Tibial nerve (tissue), 4 donors: Measurements from ENCODE around the gene CSNK2A1. TPM values are rescaled to one million over a fixed set of nuclear protein-coding genes. Genes with fewer than 3 reads are reported as not detected.

Source experiments
- DNase-seq, 2 donors: peaks; one replicate each; pipeline ENCODE4 v3.0.0-alpha.2; 2019; ENCODE audit warnings: low spot score in 2 of 2
- H3K27ac ChIP-seq, 4 donors: fragments of 200-600 bp; sonication (generic) in 3 of 4; one replicate each; pipeline ENCODE4 v1.5.1; 2017 to 2019; ENCODE audit warnings: mild to moderate bottlenecking in 1 of 4
- H3K27me3 ChIP-seq, 2 donors: fragments of 200-600 bp; sonication (generic) in 1 of 2; one replicate each; pipeline versions ENCODE4 v1.5.1 to v1.6.0; 2017 to 2019
- H3K36me3 ChIP-seq, 3 donors: fragments of 200-600 bp; sonication (generic); one replicate each; pipeline ENCODE4 v1.5.1; 2018 to 2019
- H3K4me1 ChIP-seq, 4 donors: fragments of 200-600 bp; sonication (generic) in 3 of 4; one replicate each; pipeline ENCODE4 v1.5.1; 2017 to 2019
- H3K4me3 ChIP-seq, 4 donors: fragments of 200-600 bp; sonication (generic) in 3 of 4; one replicate each; pipeline ENCODE4 v1.5.1; 2017 to 2019; ENCODE audit warnings: mild to moderate bottlenecking in 1 of 4, moderate library complexity in 1 of 4
- H3K9me3 ChIP-seq, 4 donors: fragments of 200-600 bp; sonication (generic) in 3 of 4; one replicate each; pipeline ENCODE4 v1.5.1; 2017 to 2019
- EP300 ChIP-seq, 2 donors: sonication (generic); formaldehyde crosslinking; IDR thresholded peaks; one replicate each; pipeline ENCODE4 v1.6.1; 2017; ENCODE audit warnings: antibody characterized with exemption in 2 of 2, mild to moderate bottlenecking in 1 of 2
- POLR2A ChIP-seq, 2 donors: fragments of 450-650 bp; IDR thresholded peaks; one replicate each; pipeline ENCODE4 v1.6.1; 2017; ENCODE audit warnings: antibody characterized with exemption in 2 of 2, mild to moderate bottlenecking in 2 of 2, moderate library complexity in 2 of 2
- WGBS, 2 donors: methylation state at CpG; one replicate each; pipeline ENCODE4 v1.1.5; 2018; 5-methylcytosine and 5-hydroxymethylcytosine counted together
- total RNA-seq, 4 donors: library from RNA; depleted of rRNA; stranded (reverse); fragments of >200 nt; gene quantifications; one replicate each; pipeline ENCODE4 v1.1.0, GENCODE V29; 2016
- TF ChIP-seq, protein P1 (sequence below), 5 experiments: fragments of 200-600 bp in 3 of 5; fragments of 450-650 bp in 2 of 5; sonication (generic) in 3 of 5; IDR thresholded peaks; one replicate each; pipeline ENCODE4 v1.5.1; 2016 to 2019; ENCODE audit warnings: antibody characterized with exemption in 5 of 5, mild to moderate bottlenecking in 3 of 5, moderate library complexity in 2 of 5

CSNK2A1 gene
- total RNA-seq, 4 donors from 2014 or later: 60.7 to 73.0 (median 64.1) TPM

DNA sequence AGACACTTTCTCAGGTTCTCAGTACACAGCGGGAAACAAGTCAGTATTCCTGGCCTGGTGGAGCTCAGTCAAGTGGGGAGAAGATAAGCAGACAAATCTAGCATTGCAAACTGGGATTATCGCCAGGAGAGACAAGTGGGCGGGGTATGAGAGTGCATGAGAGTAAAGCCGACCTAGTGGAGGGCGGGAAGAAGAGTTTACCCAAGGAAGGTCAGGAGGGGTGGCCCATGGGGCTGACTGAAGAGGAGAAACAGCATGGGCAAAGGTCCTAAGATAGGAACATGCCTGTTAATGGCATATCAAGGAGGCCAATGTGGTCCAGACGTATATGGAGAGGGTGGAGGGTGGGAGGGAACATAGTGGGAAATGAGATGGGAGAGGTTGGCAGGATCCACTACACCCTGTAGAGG, 12.4 kb upstream of the CSNK2A1 start:
- TF ChIP-seq, protein P1, sequence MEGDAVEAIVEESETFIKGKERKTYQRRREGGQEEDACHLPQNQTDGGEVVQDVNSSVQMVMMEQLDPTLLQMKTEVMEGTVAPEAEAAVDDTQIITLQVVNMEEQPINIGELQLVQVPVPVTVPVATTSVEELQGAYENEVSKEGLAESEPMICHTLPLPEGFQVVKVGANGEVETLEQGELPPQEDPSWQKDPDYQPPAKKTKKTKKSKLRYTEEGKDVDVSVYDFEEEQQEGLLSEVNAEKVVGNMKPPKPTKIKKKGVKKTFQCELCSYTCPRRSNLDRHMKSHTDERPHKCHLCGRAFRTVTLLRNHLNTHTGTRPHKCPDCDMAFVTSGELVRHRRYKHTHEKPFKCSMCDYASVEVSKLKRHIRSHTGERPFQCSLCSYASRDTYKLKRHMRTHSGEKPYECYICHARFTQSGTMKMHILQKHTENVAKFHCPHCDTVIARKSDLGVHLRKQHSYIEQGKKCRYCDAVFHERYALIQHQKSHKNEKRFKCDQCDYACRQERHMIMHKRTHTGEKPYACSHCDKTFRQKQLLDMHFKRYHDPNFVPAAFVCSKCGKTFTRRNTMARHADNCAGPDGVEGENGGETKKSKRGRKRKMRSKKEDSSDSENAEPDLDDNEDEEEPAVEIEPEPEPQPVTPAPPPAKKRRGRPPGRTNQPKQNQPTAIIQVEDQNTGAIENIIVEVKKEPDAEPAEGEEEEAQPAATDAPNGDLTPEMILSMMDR (IDR thresholded peaks at IDR 0.05): no peak
- no peak for TF ChIP-seq EP300 (IDR thresholded peaks at IDR 0.05)
- no peak for TF ChIP-seq POLR2A (IDR thresholded peaks at IDR 0.05)
- H3K4me3 ChIP-seq: no peak overlapping the region
- H3K36me3 ChIP-seq: no peaks in the 10 kb centered on the region
- DNase-seq: no peak
- no peaks in the 10 kb centered on the region for H3K9me3 ChIP-seq
- H3K4me1 ChIP-seq: no peaks in the 10 kb centered on the region
- no peak overlapping the region for H3K27ac ChIP-seq
- WGBS, 2 donors: 41 to 42% methylated on average over 6 of the region's 6 CpGs
- H3K27me3 ChIP-seq: peaks cover 0 to 39% of the 10 kb centered on the region in 2 donors

DNA sequence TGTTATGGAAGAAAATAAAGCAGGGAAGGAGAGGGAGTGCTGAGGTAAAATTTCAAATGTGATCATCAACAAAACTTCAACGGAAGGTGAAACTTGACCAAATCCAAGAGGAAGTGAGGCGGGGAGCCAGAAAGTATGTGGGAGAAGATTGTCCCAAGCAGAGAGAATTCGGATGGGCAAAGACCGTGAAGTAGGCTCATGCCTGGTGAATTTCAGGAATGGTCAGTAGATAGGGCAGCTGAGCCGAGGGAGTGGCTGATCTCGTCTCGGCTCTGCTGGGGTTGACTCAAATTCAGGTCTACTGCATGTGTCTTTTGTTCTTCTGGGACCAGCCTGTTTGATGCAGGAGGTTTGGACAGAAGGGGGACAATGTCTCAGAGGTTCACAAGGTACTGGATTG, 7.0 kb upstream of the CSNK2A1 start:
- no peak for TF ChIP-seq POLR2A (IDR thresholded peaks at IDR 0.05)
- 70 to 77% methylated on average over 7 of the region's 7 CpGs for WGBS, 2 donors
- H3K4me3 ChIP-seq: no peak overlapping the region
- no peaks in the 10 kb centered on the region for H3K36me3 ChIP-seq
- DNase-seq: no peak
- no peak overlapping the region for H3K27ac ChIP-seq
- H3K4me1 ChIP-seq: no peaks in the 10 kb centered on the region
- peaks cover 0 to 41% of the 10 kb centered on the region in 2 donors for H3K27me3 ChIP-seq
- no peaks in the 10 kb centered on the region for H3K9me3 ChIP-seq

DNA sequence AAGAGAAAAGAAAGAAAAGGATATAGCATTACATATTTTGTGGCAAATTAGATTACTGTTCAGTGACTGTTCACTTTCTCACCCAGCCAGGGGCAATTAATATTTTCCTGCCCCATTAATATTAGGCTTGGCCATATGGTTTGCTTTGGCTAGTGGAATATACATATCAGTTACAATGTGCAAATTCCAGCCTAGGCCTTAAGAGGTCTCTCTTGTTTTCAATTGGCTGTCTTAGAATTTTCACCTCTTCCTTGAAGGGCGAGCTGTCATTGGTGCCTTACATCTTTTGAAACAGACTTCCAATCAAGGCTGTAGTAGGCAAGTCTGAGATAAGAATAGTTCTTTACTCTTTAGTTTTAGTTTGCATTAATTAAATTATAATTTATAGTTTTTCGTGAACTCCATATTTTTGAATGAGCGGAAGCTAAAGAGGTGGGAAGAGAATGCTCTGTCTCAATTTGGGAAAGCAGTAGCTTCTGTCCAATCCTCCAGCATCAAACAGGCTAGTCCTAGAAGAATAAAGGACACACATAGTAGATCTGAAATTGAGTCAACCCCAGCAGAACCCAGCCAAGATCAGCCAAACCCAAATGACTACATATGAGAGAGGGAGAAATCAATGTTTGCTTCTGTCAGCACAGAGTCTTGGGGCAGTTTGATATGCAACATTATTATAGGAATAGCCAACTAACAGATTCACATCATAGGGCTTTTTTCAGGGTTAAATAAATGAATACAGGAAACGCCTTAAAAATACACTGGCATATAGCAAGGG, 6.3 kb upstream of the CSNK2A1 start:
- Histone ChIP-seq H3K9me3 (no peaks in the 10 kb centered on the region), H3K4me3 (no peak overlapping the region), H3K27me3 (peaks cover 0 to 34% of the 10 kb centered on the region in 2 donors), H3K27ac (no peak overlapping the region), H3K4me1 (no peaks in the 10 kb centered on the region), H3K36me3 (no peaks in the 10 kb centered on the region)
- DNase-seq: no peak
- 78 to 80% methylated on average over 4 of the region's 4 CpGs for WGBS, 2 donors
- no peak for TF ChIP-seq POLR2A (IDR thresholded peaks at IDR 0.05)
- no peak for TF ChIP-seq EP300 (IDR thresholded peaks at IDR 0.05)
- TF ChIP-seq, protein P1 (IDR thresholded peaks at IDR 0.05): no peak

DNA sequence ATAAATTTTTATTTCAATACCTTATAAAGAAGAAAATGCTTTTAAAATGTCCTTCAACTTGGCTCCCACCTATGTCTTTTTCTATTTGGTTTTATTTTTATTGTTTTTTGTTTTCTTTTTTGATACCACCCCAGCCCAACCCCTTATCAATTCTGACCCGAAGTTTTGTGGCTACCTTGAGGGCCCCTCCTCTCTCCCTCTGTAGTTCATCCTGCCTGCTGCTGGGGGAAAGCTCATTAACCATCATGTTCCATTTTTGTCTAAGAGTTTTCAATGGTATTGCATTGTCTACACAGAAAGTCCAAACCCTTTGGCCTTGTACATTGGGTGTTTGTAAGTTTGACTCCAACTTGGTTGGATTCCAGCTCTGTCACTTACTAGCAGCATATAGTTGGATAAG, 5.3 kb upstream of the CSNK2A1 start:
- TF ChIP-seq, protein P1 (IDR thresholded peaks at IDR 0.05): no peak
- TF ChIP-seq POLR2A (IDR thresholded peaks at IDR 0.05): no peak
- no peak for TF ChIP-seq EP300 (IDR thresholded peaks at IDR 0.05)
- WGBS, 2 donors: 44 to 70% methylated on average over 1 of the region's 1 CpG
- no peaks in the 10 kb centered on the region for H3K9me3 ChIP-seq
- no peak overlapping the region for H3K4me3 ChIP-seq
- peaks cover 0 to 7% (median 6%) of the 10 kb centered on the region in 4 donors for H3K4me1 ChIP-seq
- H3K27ac ChIP-seq: no peak overlapping the region
- no peaks in the 10 kb centered on the region for H3K36me3 ChIP-seq
- H3K27me3 ChIP-seq: peaks cover 0 to 32% of the 10 kb centered on the region in 2 donors
- no peak for DNase-seq

- DNase-seq: no peak
- H3K27me3 ChIP-seq: peaks cover 0 to 24% of the 10 kb centered on the region in 2 donors
- no peaks in the 10 kb centered on the region for H3K9me3 ChIP-seq
- no peak overlapping the region for H3K4me3 ChIP-seq
- no peak overlapping the region for H3K27ac ChIP-seq
- peaks cover 0 to 10% (median 9%) of the 10 kb centered on the region in 4 donors for H3K4me1 ChIP-seq
- 86 to 90% methylated on average over 1 of the region's 1 CpG for WGBS, 2 donors
- TF ChIP-seq POLR2A (IDR thresholded peaks at IDR 0.05) (no peak), EP300 (IDR thresholded peaks at IDR 0.05) (no peak)
- TF ChIP-seq, protein P1 (IDR thresholded peaks at IDR 0.05): no peak
- no peaks in the 10 kb centered on the region for H3K36me3 ChIP-seq
These were observed 3.8 kb upstream of the CSNK2A1 start for GRCh38 chr20:547394-547793.
